Hepatocyte (in vitro differentiated cells): ENCODE data around the gene PCYT1A. TPM values are rescaled to one million over a fixed set of nuclear protein-coding genes. Genes with fewer than 3 reads are reported as not detected.

Source experiments
- DNase-seq: peaks from one replicate; pipeline ENCODE4 v3.0.0-alpha.2; 2016; ENCODE audit warnings: low spot score
- H2AFZ ChIP-seq: fragments of 200-600 bp; sonication (generic); 2 replicates; pipeline ENCODE4 v1.6.0; 2016; ENCODE audit warnings: antibody characterized with exemption, mild to moderate bottlenecking
- H3K27ac ChIP-seq: fragments of 200-600 bp; sonication (generic); 2 replicates; pipeline ENCODE4 v1.5.1; 2016; ENCODE audit warnings: mild to moderate bottlenecking
- H3K27me3 ChIP-seq: fragments of 200-600 bp; sonication (generic); 2 replicates; pipeline ENCODE4 v1.6.1; 2016
- H3K36me3 ChIP-seq: fragments of 200-600 bp; sonication (generic); replicated peaks from 2 replicates; pipeline ENCODE4 v1.5.1; 2016; ENCODE audit warnings: low read depth; ENCODE audit not compliant: insufficient read depth
- H3K4me1 ChIP-seq: fragments of 200-600 bp; sonication (generic); 2 replicates; pipeline ENCODE4 v1.5.1; 2016; ENCODE audit warnings: mild to moderate bottlenecking, moderate library complexity; ENCODE audit not compliant: insufficient read depth
- H3K4me2 ChIP-seq: fragments of 200-600 bp; sonication (generic); 2 replicates; pipeline ENCODE4 v1.6.0; 2016
- H3K4me3 ChIP-seq: fragments of 200-600 bp; sonication (generic); 2 replicates; pipeline ENCODE4 v1.5.1; 2016; ENCODE audit warnings: mild to moderate bottlenecking
- H3K79me2 ChIP-seq: fragments of 200-600 bp; sonication (generic); 2 replicates; pipeline ENCODE4 v1.6.0; 2017; ENCODE audit warnings: mild to moderate bottlenecking
- H3K9me2 ChIP-seq: fragments of 200-600 bp; sonication (generic); replicated peaks from 2 replicates; pipeline ENCODE4 v1.6.0; 2017; ENCODE audit warnings: mild to moderate bottlenecking; ENCODE audit not compliant: insufficient read depth
- H3K9me3 ChIP-seq: fragments of 200-600 bp; sonication (generic); 2 replicates; pipeline ENCODE4 v1.5.1; 2016; ENCODE audit warnings: low read depth, mild to moderate bottlenecking
- H4K20me1 ChIP-seq: fragments of 200-600 bp; sonication (generic); 2 replicates; pipeline ENCODE4 v1.6.0; 2016; ENCODE audit warnings: mild to moderate bottlenecking; ENCODE audit not compliant: insufficient read depth, poor library complexity, severe bottlenecking
- CTCF ChIP-seq: fragments of 200-600 bp; sonication (generic); IDR thresholded peaks from 2 replicates; pipeline ENCODE4 v1.5.1; 2016; ENCODE audit warnings: antibody characterized with exemption, mild to moderate bottlenecking; ENCODE audit not compliant: poor library complexity
- EZH2 ChIP-seq: fragments of 200-600 bp; sonication (generic); IDR thresholded peaks from 2 replicates; pipeline ENCODE4 v1.6.1; 2016; ENCODE audit warnings: antibody characterized with exemption, mild to moderate bottlenecking, borderline replicate concordance
- EZH2phosphoT487 ChIP-seq: fragments of 200-600 bp; sonication (generic); IDR thresholded peaks from one replicate; pipeline ENCODE4 v1.6.1; 2018; ENCODE audit warnings: antibody characterized with exemption, mild to moderate bottlenecking, low read depth, moderate library complexity; ENCODE audit not compliant: unreplicated experiment, severe bottlenecking
- WGBS: methylation state at CpG from one replicate; pipeline ENCODE4 v1.1.6; 2016; ENCODE audit warnings: low lambda C conversion rate; ENCODE audit errors: missing lambda C conversion rate; 5-methylcytosine and 5-hydroxymethylcytosine counted together
- polyA plus RNA-seq: library from polyadenylated mRNA; unstranded; fragments of >200 nt; fragmentation: Nextera tagmentation; extraction: Ambion mirVana; gene quantifications from 2 replicates; pipeline ENCODE4 v1.2.1, GENCODE V29; 2016
- total RNA-seq: library from RNA; depleted of rRNA; stranded (reverse); fragments of >200 nt; gene quantifications from 2 replicates; pipeline ENCODE4 v1.2.3, GENCODE V29; 2014

PCYT1A gene
- total and polyA plus RNA-seq, 2 experiments from 2014 or later, result 23.8 to 69.7 TPM

DNA sequence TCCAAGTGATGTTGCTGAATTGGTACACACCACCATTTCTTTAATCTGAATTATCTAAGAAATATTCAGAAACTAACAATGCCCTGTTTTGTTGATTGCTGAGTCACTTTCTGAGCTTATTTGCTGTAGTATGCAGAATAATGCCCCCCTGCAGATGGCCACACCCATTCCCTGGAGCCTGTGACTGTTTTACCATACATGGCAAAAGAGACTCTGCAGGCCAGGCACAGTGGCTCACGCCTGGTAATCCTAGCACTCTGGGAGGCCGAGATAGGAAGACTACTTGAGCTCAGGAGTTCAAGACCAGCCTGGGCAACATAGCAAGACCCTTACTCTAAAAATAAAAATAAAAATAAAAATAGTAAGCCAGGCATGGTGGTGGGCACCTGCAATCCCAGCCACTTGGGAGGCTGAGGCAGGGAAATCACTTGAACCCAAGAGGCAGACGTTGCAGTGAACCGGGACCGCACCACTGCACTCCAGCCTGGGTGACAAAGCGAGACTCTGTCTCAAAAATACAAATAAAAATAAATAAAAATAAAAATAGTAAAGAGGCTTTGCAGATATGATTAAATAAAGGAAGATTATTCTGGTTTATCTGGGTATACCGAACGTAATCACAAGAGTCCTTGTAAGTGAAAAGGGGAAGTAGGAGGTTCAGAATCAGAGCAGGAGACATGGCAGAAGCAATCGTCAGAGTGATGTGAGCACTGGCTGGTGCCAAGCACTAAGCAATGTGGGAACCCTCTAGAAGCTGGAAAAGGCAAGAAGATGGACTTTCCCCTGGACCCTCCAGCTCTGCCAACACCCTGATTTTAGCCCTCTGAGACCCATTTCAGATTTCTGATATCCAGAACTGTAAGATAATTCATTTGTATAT lies 19.0 kb downstream of the PCYT1A start:
- Histone ChIP-seq H2AFZ (no peak overlapping the region), H3K27me3 (no peaks in the 10 kb centered on the region), H3K9me2 (no peaks in the 10 kb centered on the region), H4K20me1 (peaks cover 7% of the 10 kb centered on the region), H3K4me1 (no peaks in the 10 kb centered on the region), H3K9me3 (no peaks in the 10 kb centered on the region), H3K79me2 (peaks cover 39% of the 10 kb centered on the region), H3K27ac (no peak overlapping the region), H3K36me3 (no peaks in the 10 kb centered on the region), H3K4me3 (no peak overlapping the region), H3K4me2 (no peak overlapping the region)
- DNase-seq, result no peak
- no peak for TF ChIP-seq EZH2phosphoT487
- no peak for TF ChIP-seq CTCF
- no peak for TF ChIP-seq EZH2
- 89% methylated on average over 9 of the region's 9 CpGs for WGBS

GRCh38 chr3:196263819-196264218 lies 23.7 kb downstream of the PCYT1A start:
- Histone ChIP-seq H3K4me3 (no peak overlapping the region), H3K4me1 (no peaks in the 10 kb centered on the region), H3K79me2 (peaks cover 34% of the 10 kb centered on the region), H2AFZ (no peak overlapping the region), H3K27me3 (no peaks in the 10 kb centered on the region), H3K36me3 (no peaks in the 10 kb centered on the region), H3K9me3 (no peaks in the 10 kb centered on the region), H4K20me1 (no peaks in the 10 kb centered on the region), H3K4me2 (no peak overlapping the region), H3K27ac (no peak overlapping the region), H3K9me2 (no peaks in the 10 kb centered on the region)
- TF ChIP-seq EZH2phosphoT487, result no peak
- no peak for TF ChIP-seq EZH2
- 90% methylated on average over 7 of the region's 7 CpGs for WGBS
- no peak for DNase-seq

DNA sequence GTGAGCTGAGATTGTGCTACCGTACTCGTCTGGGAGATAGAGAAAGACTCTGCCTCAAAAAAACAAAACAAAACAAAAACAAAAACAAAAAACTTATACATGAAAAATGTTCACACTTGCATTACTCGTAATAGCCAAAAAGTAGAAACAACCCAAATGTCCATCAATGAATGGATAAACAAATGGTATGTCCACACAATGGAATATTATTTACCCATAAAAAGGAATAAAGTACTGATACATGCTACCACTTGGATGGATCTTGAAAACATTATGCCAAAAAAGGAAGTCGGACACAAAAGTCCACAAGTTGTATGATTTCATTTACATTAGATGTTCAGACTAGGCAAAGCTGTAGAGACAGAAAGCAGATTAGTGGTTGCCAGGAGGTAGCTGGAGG lies 26.7 kb downstream of the PCYT1A start:
- H3K27me3 ChIP-seq, result no peaks in the 10 kb centered on the region
- WGBS, result 96% methylated on average over 4 of the region's 4 CpGs
- no peak overlapping the region for H3K4me2 ChIP-seq
- no peaks in the 10 kb centered on the region for H3K9me2 ChIP-seq
- H4K20me1 ChIP-seq, result no peaks in the 10 kb centered on the region
- no peaks in the 10 kb centered on the region for H3K36me3 ChIP-seq
- no peak overlapping the region for H2AFZ ChIP-seq
- TF ChIP-seq EZH2phosphoT487 (no peak), EZH2 (no peak), CTCF (no peak)
- H3K9me3 ChIP-seq, result no peaks in the 10 kb centered on the region
- peaks cover 36% of the 10 kb centered on the region for H3K79me2 ChIP-seq
- no peak overlapping the region for H3K27ac ChIP-seq
- H3K4me3 ChIP-seq, result no peak overlapping the region
- H3K4me1 ChIP-seq, result no peaks in the 10 kb centered on the region
- no peak for DNase-seq

DNA sequence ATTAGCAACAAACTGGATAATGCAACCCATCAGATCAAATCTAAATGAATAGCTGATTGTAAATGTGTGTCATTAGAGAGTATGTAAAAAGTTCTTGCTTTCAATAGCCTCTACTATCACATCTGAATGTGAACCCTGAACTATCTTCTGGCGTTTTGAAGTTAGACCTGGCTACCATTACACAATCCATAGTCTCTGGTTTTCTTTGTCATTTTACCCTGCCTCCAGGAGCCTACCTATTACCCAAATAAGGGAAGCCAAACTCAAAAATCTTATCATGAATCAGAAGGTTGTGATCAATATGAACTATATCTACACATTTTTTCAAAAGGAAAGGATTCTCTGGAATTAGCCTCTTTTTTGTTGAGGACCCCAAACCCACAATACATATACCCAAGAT lies 31.8 kb downstream of the PCYT1A start:
- no peaks in the 10 kb centered on the region for H3K27me3 ChIP-seq
- H3K9me3 ChIP-seq, result no peaks in the 10 kb centered on the region
- 72% methylated on average over 1 of the region's 1 CpG for WGBS

More for the DNA sequence above, 31.8 kb downstream of the PCYT1A start:
- TF ChIP-seq EZH2 (no peak), CTCF (no peak), EZH2phosphoT487 (no peak)
- Histone ChIP-seq H3K79me2 (peaks cover 25% of the 10 kb centered on the region), H3K4me1 (no peaks in the 10 kb centered on the region), H3K4me3 (no peak overlapping the region), H3K9me2 (no peaks in the 10 kb centered on the region), H3K27ac (no peak overlapping the region), H2AFZ (no peak overlapping the region), H3K36me3 (no peaks in the 10 kb centered on the region), H3K4me2 (no peak overlapping the region), H4K20me1 (no peaks in the 10 kb centered on the region)
- DNase-seq, result no peak
